Liver (tissue), 9 donors: ENCODE measurements around the gene NOS3. TPM values are rescaled to one million over a fixed set of nuclear protein-coding genes. Genes with fewer than 3 reads are reported as not detected.

Source experiments
- DNase-seq: peaks from one replicate; pipeline ENCODE4 v3.0.0-alpha.2; 2017; ENCODE audit warnings: low spot score
- H3K27ac ChIP-seq, 2 donors: one replicate each; pipeline ENCODE4 v1.7.0; 2013; ENCODE audit warnings: inconsistent platforms in 2 of 2, low read length in 2 of 2, control low read depth in 1 of 2, low read depth in 1 of 2, mild to moderate bottlenecking in 1 of 2
- H3K27me3 ChIP-seq, 4 donors: one replicate each; pipeline versions ENCODE4 v1.6.1 to v1.7.0; 2013; ENCODE audit warnings: low read length in 3 of 4, inconsistent platforms in 1 of 4, mild to moderate bottlenecking in 1 of 4, moderate library complexity in 1 of 4; ENCODE audit not compliant: control insufficient read depth in 4 of 4, insufficient read depth in 4 of 4
- H3K36me3 ChIP-seq, 4 donors: one replicate each; pipeline versions ENCODE4 v1.6.1 to v1.7.0; 2013; ENCODE audit warnings: low read length in 3 of 4, mild to moderate bottlenecking in 3 of 4, low read depth in 1 of 4, moderate library complexity in 1 of 4; ENCODE audit not compliant: control insufficient read depth in 4 of 4, insufficient read depth in 3 of 4
- H3K4me1 ChIP-seq, 4 donors: one replicate each; pipeline versions ENCODE4 v1.6.1 to v1.7.0; 2013; ENCODE audit warnings: low read length in 3 of 4, mild to moderate bottlenecking in 3 of 4, moderate library complexity in 1 of 4; ENCODE audit not compliant: control insufficient read depth in 4 of 4, insufficient read depth in 4 of 4
- H3K4me3 ChIP-seq, 3 donors: one replicate each; pipeline versions ENCODE4 v1.6.1 to v1.7.0; 2013; ENCODE audit warnings: low read length in 3 of 3, control low read depth in 1 of 3, low read depth in 1 of 3, mild to moderate bottlenecking in 1 of 3
- H3K9ac ChIP-seq, 2 donors: one replicate each; pipeline ENCODE4 v1.7.0; 2013; ENCODE audit warnings: low read length in 2 of 2, mild to moderate bottlenecking in 2 of 2, moderate library complexity in 2 of 2, control low read depth in 1 of 2, low read depth in 1 of 2
- H3K9me3 ChIP-seq, 4 donors: one replicate each; pipeline versions ENCODE4 v1.6.1 to v1.7.0; 2013; ENCODE audit warnings: low read length in 3 of 4; ENCODE audit not compliant: control insufficient read depth in 4 of 4
- FOXA2 ChIP-seq: IDR thresholded peaks from 2 replicates; pipeline ENCODE4 v1.6.1; 2016; ENCODE audit warnings: antibody characterized with exemption
- GABPA ChIP-seq, 2 donors: IDR thresholded peaks in 1 of 2; conservative IDR thresholded peaks in 1 of 2; 2 replicates each; pipeline ENCODE4 v1.6.1; 2016; ENCODE audit warnings: antibody characterized with exemption in 2 of 2, mild to moderate bottlenecking in 1 of 2, moderate library complexity in 1 of 2
- HNF4A ChIP-seq, 2 donors: conservative IDR thresholded peaks; 2 replicates each; pipeline ENCODE4 v1.6.1; 2016; ENCODE audit warnings: antibody characterized with exemption in 2 of 2, mild to moderate bottlenecking in 2 of 2
- HNF4G ChIP-seq: IDR thresholded peaks from 2 replicates; pipeline ENCODE4 v1.6.1; 2016; ENCODE audit warnings: antibody characterized with exemption
- RAD21 ChIP-seq, 2 donors: IDR thresholded peaks; 2 replicates each; pipeline ENCODE4 v1.6.1; 2016; ENCODE audit warnings: antibody characterized with exemption in 2 of 2, mild to moderate bottlenecking in 2 of 2
- RXRA ChIP-seq, 2 donors: IDR thresholded peaks; 2 replicates each; pipeline ENCODE4 v1.6.1; 2017 to 2018; ENCODE audit warnings: antibody characterized with exemption in 2 of 2, mild to moderate bottlenecking in 1 of 2
- SP1 ChIP-seq: IDR thresholded peaks from 2 replicates; pipeline ENCODE4 v1.6.1; 2018; ENCODE audit warnings: antibody characterized with exemption, mild to moderate bottlenecking
- TAF1 ChIP-seq: conservative IDR thresholded peaks from 2 replicates; pipeline ENCODE4 v1.6.1; 2016; ENCODE audit warnings: antibody characterized with exemption, mild to moderate bottlenecking
- YY1 ChIP-seq: IDR thresholded peaks from 2 replicates; pipeline ENCODE4 v1.6.1; 2016; ENCODE audit warnings: antibody characterized with exemption, mild to moderate bottlenecking
- WGBS: extraction: QIAGEN DNeasy Blood & Tissue Kit; methylation state at CpG from one replicate; pipeline ENCODE4 v1.1.7; 2013; 5-methylcytosine and 5-hydroxymethylcytosine counted together
- polyA plus RNA-seq, 2 donors: library from polyadenylated mRNA; stranded (reverse) in 1 of 2; unstranded in 1 of 2; fragments of 200-250 nt in 1 of 2; fragments of >200 nt in 1 of 2; fragmentation: Nextera tagmentation in 1 of 2; extraction: Ambion mirVana in 1 of 2; gene quantifications; one replicate each; pipeline versions ENCODE4 v1.2.1 to v1.2.3, GENCODE V29; 2013 to 2015
- total RNA-seq, 2 donors: library from RNA; depleted of rRNA; stranded (reverse); fragments of >200 nt; gene quantifications; one replicate each; pipeline ENCODE4 v1.2.3, GENCODE V29; 2014
- TF ChIP-seq, protein P1 (sequence below): IDR thresholded peaks from 2 replicates; pipeline ENCODE4 v1.6.1; 2016; ENCODE audit warnings: antibody characterized with exemption
- TF ChIP-seq, protein P2 (sequence below): IDR thresholded peaks from 2 replicates; pipeline ENCODE4 v1.6.1; 2016; ENCODE audit warnings: antibody characterized with exemption
- donor health status: healthy.
- donor health status: healthy.
- donor health status: healthy.
- donor health status: healthy.
- donor health status: healthy.

The NOS3 gene
- total and polyA plus RNA-seq, 4 donors = 1.6 to 6.1 (median 5.1) TPM

DNA sequence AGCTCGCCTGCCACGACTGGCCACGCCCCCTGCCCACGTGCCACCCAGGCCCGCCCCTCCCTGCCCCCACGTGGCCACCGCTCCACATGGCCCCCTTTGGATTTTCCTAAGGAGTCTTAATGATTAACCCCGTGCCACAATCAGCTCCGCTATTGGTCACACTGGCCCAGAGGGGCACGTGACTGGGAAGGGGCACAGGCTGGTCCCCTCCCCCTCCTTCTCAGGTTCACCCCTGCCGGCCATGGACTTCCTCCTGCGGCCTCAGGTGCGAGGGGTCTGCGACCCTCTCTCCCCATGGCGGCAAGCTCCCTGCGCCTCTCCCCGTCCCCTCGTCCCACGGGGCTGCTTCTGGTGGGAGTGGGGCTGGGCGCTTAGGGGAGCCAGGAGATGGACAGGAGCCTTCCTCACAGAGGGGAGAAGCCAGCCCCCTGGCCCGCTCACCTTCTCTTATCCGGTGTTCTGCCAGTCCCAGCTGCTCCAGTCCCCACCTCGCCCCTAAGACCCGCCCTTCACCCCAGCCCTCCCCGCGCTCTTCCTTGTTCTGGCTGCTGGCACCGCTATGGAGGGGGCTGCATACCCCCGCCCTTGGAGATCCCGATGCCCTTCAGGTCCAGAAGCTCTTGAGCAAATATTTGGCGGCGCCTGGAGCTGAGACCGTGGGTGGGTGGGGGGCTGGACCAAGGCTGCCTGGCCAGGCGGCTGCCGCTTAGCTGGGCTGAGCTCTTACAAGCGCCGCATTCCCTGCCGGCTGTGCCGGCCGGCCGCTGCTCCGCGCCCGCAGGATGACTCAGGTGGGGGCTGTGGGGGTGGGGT, 71.8 kb downstream of the NOS3 start (continued):
- peak; percentile 43 to 50 for TF ChIP-seq HNF4A (conservative IDR thresholded peaks at IDR 0.05)
- TF ChIP-seq FOXA2 = no peak
- peak; percentile 38 to 45 for TF ChIP-seq RXRA (IDR thresholded peaks at IDR 0.05)
- TF ChIP-seq HNF4G = no peak
- TF ChIP-seq SP1 = peak; percentile 44
- peak; percentile 80 for TF ChIP-seq YY1
- no peak for TF ChIP-seq RAD21 (IDR thresholded peaks at IDR 0.05)
- TF ChIP-seq, protein P1, sequence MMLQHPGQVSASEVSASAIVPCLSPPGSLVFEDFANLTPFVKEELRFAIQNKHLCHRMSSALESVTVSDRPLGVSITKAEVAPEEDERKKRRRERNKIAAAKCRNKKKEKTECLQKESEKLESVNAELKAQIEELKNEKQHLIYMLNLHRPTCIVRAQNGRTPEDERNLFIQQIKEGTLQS = peak; percentile 31
- TF ChIP-seq GABPA (IDR thresholded peaks at IDR 0.05 in 1 of 2, conservative IDR thresholded peaks at IDR 0.05 in 1 of 2) = peak in 1 of 2 donors; percentile 10
- TF ChIP-seq, protein P2, sequence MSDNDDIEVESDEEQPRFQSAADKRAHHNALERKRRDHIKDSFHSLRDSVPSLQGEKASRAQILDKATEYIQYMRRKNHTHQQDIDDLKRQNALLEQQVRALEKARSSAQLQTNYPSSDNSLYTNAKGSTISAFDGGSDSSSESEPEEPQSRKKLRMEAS = peak; percentile 78

DNA sequence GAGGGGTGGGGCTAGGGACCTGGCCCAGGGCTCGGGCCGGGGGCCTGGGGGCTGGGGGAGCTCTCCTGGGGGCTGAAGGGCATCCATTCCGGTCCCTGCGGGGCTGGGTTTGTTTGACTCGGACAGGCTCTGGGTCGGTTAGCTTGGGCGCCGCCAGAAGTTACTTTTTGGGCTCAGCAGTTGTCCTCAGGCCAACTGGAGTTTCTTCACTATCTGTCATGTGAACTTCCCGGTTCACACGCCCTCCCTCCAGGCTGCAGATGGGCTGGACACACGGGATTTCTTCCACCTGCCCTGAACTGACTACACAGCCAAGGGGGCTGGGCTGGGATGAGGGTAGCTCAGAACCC, 72.4 kb downstream of the NOS3 start:
- Histone ChIP-seq H3K36me3 (peaks cover 12 to 28% (median 26%) of the 10 kb centered on the region in 4 donors), H3K27ac (peak overlapping the region; percentile 13 to 18), H3K4me3 (peak overlapping the region; percentile 18 to 80 (median 26)), H3K4me1 (peaks cover 13 to 59% (median 44%) of the 10 kb centered on the region in 4 donors), H3K9me3 (no peaks in the 10 kb centered on the region), H3K9ac (no peak overlapping the region), H3K27me3 (no peaks in the 10 kb centered on the region)
- TF ChIP-seq GABPA (IDR thresholded peaks at IDR 0.05 in 1 of 2, conservative IDR thresholded peaks at IDR 0.05 in 1 of 2) = no peak
- no peak for TF ChIP-seq SP1
- peak; percentile 32 to 65 for TF ChIP-seq RXRA (IDR thresholded peaks at IDR 0.05)
- TF ChIP-seq, protein P1 = no peak
- TF ChIP-seq RAD21 (IDR thresholded peaks at IDR 0.05) = no peak
- no peak for TF ChIP-seq TAF1
- 21% methylated on average over 11 of the region's 11 CpGs for WGBS
- no peak for DNase-seq

Other genes with a start within 250 kb of the NOS3 start
- 1,000 to 10,000 TPM in 1 of 2 donors, 100 to 1,000 TPM in 1; 382 to 1,041 TPM for gene TMEM176B, start 190.7 kb upstream of the NOS3 start, total RNA-seq
- 1,000 to 10,000 TPM in 1 of 2 donors, 100 to 1,000 TPM in 1; 957 to 1,317 TPM for gene TMEM176B, start 190.7 kb upstream of the NOS3 start, polyA plus RNA-seq
- 100 to 1,000 TPM; 346 to 404 TPM for gene TMEM176A, start 190.2 kb upstream of the NOS3 start, total RNA-seq
- gene TMEM176A, start 190.2 kb upstream of the NOS3 start, polyA plus RNA-seq = 100 to 1,000 TPM; 675 to 703 TPM
- under 1 TPM in 1 of 2 donors, not detected in 1; 0.08 TPM for gene AOC1, start 138.5 kb upstream of the NOS3 start, total RNA-seq
- gene AOC1, start 138.5 kb upstream of the NOS3 start, polyA plus RNA-seq = under 1 TPM in 1 of 2 donors, not detected in 1; 0.01 TPM
- gene KCNH2, start 12.7 kb upstream of the NOS3 start, total RNA-seq = 10 to 100 TPM in 1 of 2 donors, under 1 TPM in 1; 0.33 to 74.6 TPM
- gene KCNH2, start 12.7 kb upstream of the NOS3 start, polyA plus RNA-seq = under 1 TPM in 1 of 2 donors, not detected in 1; 0.18 TPM
- gene ATG9B, start 33.5 kb downstream of the NOS3 start, total RNA-seq = not detected
- under 1 TPM in 1 of 2 donors, not detected in 1; 0.61 TPM for gene ATG9B, start 33.5 kb downstream of the NOS3 start, polyA plus RNA-seq
- 10 to 100 TPM; 12.4 to 28.3 TPM for gene ABCB8, start 37.4 kb downstream of the NOS3 start, total RNA-seq
- 10 to 100 TPM; 16.7 to 30.2 TPM for gene ABCB8, start 37.4 kb downstream of the NOS3 start, polyA plus RNA-seq
- gene ASIC3, start 57.5 kb downstream of the NOS3 start, total RNA-seq = 1 to 10 TPM in 1 of 2 donors, under 1 TPM in 1; 0.05 to 1.0 TPM
- under 1 TPM; 0.22 to 0.55 TPM for gene ASIC3, start 57.5 kb downstream of the NOS3 start, polyA plus RNA-seq
- gene CDK5, start 66.9 kb downstream of the NOS3 start, total RNA-seq = 1 to 10 TPM; 4.0 to 8.8 TPM
- gene CDK5, start 66.9 kb downstream of the NOS3 start, polyA plus RNA-seq = 1 to 10 TPM; 6.0 to 9.0 TPM
- gene SLC4A2, start 68.6 kb downstream of the NOS3 start, total RNA-seq = 10 to 100 TPM; 27.5 to 73.2 TPM
- gene SLC4A2, start 68.6 kb downstream of the NOS3 start, polyA plus RNA-seq = 10 to 100 TPM; 72.0 to 98.8 TPM
- 10 to 100 TPM; 31.1 to 62.8 TPM for gene FASTK, start 89.8 kb downstream of the NOS3 start, total RNA-seq
- gene FASTK, start 89.8 kb downstream of the NOS3 start, polyA plus RNA-seq = 10 to 100 TPM; 33.9 to 53.4 TPM
- 10 to 100 TPM; 15.1 to 28.9 TPM for gene TMUB1, start 92.5 kb downstream of the NOS3 start, total RNA-seq
- gene TMUB1, start 92.5 kb downstream of the NOS3 start, polyA plus RNA-seq = 10 to 100 TPM; 32.0 to 51.7 TPM
- 10 to 100 TPM in 1 of 2 donors, 1 to 10 TPM in 1; 3.9 to 27.0 TPM for gene AGAP3, start 95.5 kb downstream of the NOS3 start, total RNA-seq
- 10 to 100 TPM; 10.1 to 25.2 TPM for gene AGAP3, start 95.5 kb downstream of the NOS3 start, polyA plus RNA-seq
- gene GBX1, start 176.7 kb downstream of the NOS3 start, total RNA-seq = not detected
- not detected for gene GBX1, start 176.7 kb downstream of the NOS3 start, polyA plus RNA-seq
- not detected for gene ASB10, start 196.2 kb downstream of the NOS3 start, total RNA-seq
- gene ASB10, start 196.2 kb downstream of the NOS3 start, polyA plus RNA-seq = not detected
- gene H2BK1, start 219.5 kb downstream of the NOS3 start, total RNA-seq = not detected
- not detected for gene H2BK1, start 219.5 kb downstream of the NOS3 start, polyA plus RNA-seq
- gene ABCF2, start 236.2 kb downstream of the NOS3 start, total RNA-seq = 10 to 100 TPM; 11.2 to 15.6 TPM
- 1 to 10 TPM; 6.3 to 9.9 TPM for gene ABCF2, start 236.2 kb downstream of the NOS3 start, polyA plus RNA-seq
- 10 to 100 TPM; 16.7 to 19.7 TPM for gene CHPF2, start 241.5 kb downstream of the NOS3 start, total RNA-seq
- gene CHPF2, start 241.5 kb downstream of the NOS3 start, polyA plus RNA-seq = 10 to 100 TPM in 1 of 2 donors, 1 to 10 TPM in 1; 4.1 to 19.5 TPM